Measurements from ENCODE around the gene MAP3K12. TPM values are rescaled to one million over a fixed set of nuclear protein-coding genes. Genes with fewer than 3 reads are reported as not detected.

MAP3K12 gene
- total RNA-seq, 1 donor from 2014 or later: 32.9 TPM

DNA sequence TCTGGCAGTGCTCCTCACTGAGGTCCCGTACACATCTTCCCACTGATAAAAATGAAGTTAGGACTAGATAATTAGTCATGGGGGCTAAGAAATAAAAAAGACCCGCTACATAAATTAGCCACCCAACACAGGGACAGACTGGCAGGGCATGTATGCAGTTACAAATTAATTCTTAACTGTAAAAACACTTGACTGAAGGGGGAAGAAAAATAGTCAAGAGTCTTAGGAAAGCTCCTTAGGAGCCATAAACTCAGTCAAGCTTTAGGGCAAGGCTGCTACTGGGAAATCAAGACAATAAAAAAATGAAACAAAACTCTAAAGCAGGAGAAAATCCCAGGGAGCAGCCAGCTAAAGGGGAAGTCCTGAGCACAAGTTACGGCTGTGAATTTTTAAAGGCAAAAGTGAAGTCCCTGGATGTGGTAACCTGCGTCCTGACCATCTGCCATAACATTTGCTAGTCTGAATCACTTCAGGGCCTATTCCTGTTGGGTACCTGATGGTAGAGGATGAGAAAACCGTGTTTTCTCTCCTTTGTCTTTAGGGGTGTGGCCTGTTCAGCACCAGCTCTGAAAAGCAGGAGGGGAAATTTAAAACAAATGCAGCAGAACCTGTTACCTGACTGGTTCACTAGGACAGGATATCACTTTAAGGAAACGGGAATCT lies 15.5 kb upstream of the MAP3K12 start:
- H3K27ac Mint-ChIP-seq (ENCODE audit: unreplicated experiment): no peak overlapping the region
- H3K4me3 Mint-ChIP-seq: no peak overlapping the region
- H3K4me1 Mint-ChIP-seq: no peaks in the 10 kb centered on the region
- H3K9me3 Mint-ChIP-seq: no peaks in the 10 kb centered on the region
- no peaks in the 10 kb centered on the region for H3K27me3 Mint-ChIP-seq (ENCODE audit: low read depth)
- H3K36me3 Mint-ChIP-seq (ENCODE audit: low read depth): no peaks in the 10 kb centered on the region
- DNase-seq (ENCODE audit: low read depth, low spot score): no peak
- TF ChIP-seq, protein P1, sequence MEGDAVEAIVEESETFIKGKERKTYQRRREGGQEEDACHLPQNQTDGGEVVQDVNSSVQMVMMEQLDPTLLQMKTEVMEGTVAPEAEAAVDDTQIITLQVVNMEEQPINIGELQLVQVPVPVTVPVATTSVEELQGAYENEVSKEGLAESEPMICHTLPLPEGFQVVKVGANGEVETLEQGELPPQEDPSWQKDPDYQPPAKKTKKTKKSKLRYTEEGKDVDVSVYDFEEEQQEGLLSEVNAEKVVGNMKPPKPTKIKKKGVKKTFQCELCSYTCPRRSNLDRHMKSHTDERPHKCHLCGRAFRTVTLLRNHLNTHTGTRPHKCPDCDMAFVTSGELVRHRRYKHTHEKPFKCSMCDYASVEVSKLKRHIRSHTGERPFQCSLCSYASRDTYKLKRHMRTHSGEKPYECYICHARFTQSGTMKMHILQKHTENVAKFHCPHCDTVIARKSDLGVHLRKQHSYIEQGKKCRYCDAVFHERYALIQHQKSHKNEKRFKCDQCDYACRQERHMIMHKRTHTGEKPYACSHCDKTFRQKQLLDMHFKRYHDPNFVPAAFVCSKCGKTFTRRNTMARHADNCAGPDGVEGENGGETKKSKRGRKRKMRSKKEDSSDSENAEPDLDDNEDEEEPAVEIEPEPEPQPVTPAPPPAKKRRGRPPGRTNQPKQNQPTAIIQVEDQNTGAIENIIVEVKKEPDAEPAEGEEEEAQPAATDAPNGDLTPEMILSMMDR (conservative IDR thresholded peaks at IDR 0.05): no peak

DNA sequence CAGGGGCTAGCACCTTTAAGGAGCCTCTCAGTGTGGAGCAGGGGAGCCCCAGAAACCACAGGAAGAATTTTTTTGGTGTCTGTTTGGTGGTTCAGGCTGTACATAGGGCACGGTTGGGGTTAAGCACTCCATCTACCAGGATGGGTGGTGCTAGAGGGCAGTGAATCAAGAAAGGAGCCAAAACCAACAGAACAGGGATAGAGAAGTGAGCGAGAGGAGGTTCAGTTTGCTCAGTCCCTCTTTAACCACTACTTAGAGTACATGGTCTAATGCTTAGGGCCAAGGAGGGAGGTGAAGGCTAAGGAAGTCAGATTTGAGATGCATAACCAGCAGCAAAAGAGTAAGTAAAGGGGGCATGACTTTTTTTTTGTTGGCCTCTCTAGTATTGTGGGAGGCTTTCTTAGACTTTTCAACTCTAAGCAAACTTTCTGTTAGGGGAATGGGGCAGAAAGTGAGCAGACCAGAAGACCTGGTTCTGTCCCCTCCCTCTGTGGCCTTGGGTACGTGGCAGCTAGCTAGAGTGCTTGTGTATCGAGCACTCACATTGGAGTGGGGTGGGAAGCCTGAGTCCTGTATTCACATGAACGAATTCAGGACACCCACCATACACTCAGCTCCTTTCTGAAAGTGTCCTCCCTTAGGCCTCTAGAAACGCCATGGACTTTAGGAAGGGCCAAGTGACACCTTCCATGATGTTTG lies 14.6 kb upstream of the MAP3K12 start:
- Mint-ChIP-seq H3K9me3 (no peaks in the 10 kb centered on the region), H3K4me1 (no peaks in the 10 kb centered on the region), H3K27ac (ENCODE audit: unreplicated experiment) (no peak overlapping the region), H3K36me3 (ENCODE audit: low read depth) (no peaks in the 10 kb centered on the region), H3K27me3 (ENCODE audit: low read depth) (no peaks in the 10 kb centered on the region), H3K4me3 (no peak overlapping the region)
- TF ChIP-seq, protein P1 (conservative IDR thresholded peaks at IDR 0.05): no peak
- no peak for DNase-seq (ENCODE audit: low read depth, low spot score)

DNA sequence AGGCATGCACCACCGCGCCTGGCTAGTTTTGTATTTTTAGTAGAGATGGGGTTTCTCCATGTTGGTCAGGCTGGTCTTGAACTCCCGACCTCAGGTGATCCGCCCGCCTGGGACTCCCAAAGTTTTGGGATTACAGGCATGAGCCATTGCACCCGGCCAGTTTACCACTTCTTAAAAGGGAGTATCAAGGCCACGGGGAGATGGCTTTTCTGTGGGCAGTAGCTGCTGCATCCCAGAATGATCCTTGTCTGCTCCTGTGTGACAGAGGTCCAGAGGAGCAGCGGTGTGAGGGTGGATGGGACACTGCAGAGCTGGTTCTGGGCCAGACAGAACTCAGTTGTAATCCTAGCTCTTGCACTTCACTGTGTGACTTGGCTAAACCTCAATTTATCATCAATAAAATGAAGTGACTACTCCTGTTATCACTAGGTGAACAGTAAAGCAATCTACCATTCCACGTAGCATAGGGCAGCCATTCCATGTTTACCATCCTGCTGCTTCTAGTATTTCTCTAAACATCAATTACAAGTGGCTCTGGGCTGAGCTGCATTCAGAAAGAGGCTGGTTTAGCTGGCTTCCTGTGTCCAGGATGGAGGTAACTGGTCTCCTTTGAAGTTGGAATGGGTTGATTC lies 11.0 kb upstream of the MAP3K12 start:
- Mint-ChIP-seq H3K27me3 (ENCODE audit: low read depth) (peaks cover 3% of the 10 kb centered on the region), H3K9me3 (no peaks in the 10 kb centered on the region), H3K4me3 (no peak overlapping the region), H3K4me1 (no peaks in the 10 kb centered on the region), H3K27ac (ENCODE audit: unreplicated experiment) (peak overlapping the region; percentile 3), H3K36me3 (ENCODE audit: low read depth) (no peaks in the 10 kb centered on the region)
- TF ChIP-seq, protein P1 (conservative IDR thresholded peaks at IDR 0.05): no peak
- DNase-seq (ENCODE audit: low read depth, low spot score): no peak

DNA sequence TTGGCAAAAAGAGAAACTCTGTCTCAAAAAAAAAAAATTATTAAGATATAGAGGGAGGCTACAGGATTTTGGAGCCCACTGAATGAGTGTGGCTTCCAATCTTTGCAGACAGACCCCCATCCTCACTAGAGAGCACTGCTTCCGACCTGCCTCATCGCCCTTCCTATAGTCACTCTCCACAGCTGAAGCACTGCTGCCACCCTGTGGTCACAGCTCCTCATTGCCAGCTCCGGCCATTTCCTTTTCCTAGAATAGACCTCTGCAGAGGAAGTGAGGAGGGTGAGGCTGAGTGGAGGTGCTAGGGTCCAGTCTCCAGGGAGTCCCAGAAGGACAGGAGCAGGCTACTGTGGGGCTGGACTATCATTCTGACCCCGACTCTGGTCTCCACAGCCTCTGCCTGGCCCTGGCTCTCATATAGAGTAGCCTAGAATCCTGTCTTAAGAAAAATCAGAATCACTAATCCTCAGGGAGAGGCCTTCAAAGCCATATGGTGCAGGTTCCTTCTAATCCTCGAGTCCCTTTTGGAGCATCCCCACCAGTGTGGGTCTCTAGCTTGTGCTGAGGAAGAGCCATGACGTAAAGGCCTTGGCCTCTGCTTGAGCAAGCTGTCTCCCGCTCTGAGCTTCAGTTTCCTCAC lies 9.4 kb upstream of the MAP3K12 start:
- H3K27me3 Mint-ChIP-seq (ENCODE audit: low read depth): peaks cover 3% of the 10 kb centered on the region
- TF ChIP-seq, protein P1 (conservative IDR thresholded peaks at IDR 0.05): peak; percentile 93
- H3K9me3 Mint-ChIP-seq: no peaks in the 10 kb centered on the region
- H3K4me1 Mint-ChIP-seq: no peaks in the 10 kb centered on the region
- H3K4me3 Mint-ChIP-seq: peak overlapping the region; percentile 66
- H3K27ac Mint-ChIP-seq (ENCODE audit: unreplicated experiment): no peak overlapping the region
- peak; percentile 95 for DNase-seq (ENCODE audit: low read depth, low spot score)
- H3K36me3 Mint-ChIP-seq (ENCODE audit: low read depth): no peaks in the 10 kb centered on the region

DNA sequence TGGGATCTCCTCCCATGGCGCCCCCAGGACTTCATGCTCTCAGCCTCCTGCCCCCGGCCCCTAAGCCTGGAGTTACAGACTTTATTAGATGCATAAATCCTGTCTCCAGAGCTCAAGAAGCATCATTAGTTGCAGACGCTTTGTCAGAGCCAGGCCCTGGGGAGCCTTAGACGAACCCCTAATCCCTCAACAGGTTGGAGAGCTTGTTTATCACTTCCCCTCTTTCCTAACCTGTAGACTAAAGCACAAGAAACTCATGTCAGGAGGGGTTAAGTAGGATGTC lies 8.3 kb upstream of the MAP3K12 start:
- H3K27me3 Mint-ChIP-seq (ENCODE audit: low read depth): peaks cover 3% of the 10 kb centered on the region
- H3K4me3 Mint-ChIP-seq: no peak overlapping the region
- no peaks in the 10 kb centered on the region for H3K36me3 Mint-ChIP-seq (ENCODE audit: low read depth)
- TF ChIP-seq, protein P1 (conservative IDR thresholded peaks at IDR 0.05): no peak
- H3K9me3 Mint-ChIP-seq: no peaks in the 10 kb centered on the region
- DNase-seq (ENCODE audit: low read depth, low spot score): no peak
- no peaks in the 10 kb centered on the region for H3K4me1 Mint-ChIP-seq
- no peak overlapping the region for H3K27ac Mint-ChIP-seq (ENCODE audit: unreplicated experiment)
